Measurements from ENCODE around the gene PRKCQ. TPM values are rescaled to one million over a fixed set of nuclear protein-coding genes. Genes with fewer than 3 reads are reported as not detected.

The PRKCQ gene
- total and polyA plus RNA-seq, 2 of the 8 experiments (the other 6 are each of a cell fraction or from before 2014, with no cell fraction given) = 9.1 to 22.6 TPM

GRCh38 chr10:6602026-6602699, 22.1 kb upstream of the PRKCQ start:
- no peak overlapping the region for H3K23ac ChIP-seq (ENCODE audit: insufficient read length)
- H3K4me3 ChIP-seq (ENCODE audit: extremely low read depth in 1 of 4, insufficient read depth in 2 of 4, low read depth in 3 of 4, low read length in 4 of 4) = no peak overlapping the region
- H2BK120ac ChIP-seq (replicated peaks; ENCODE audit: low read depth, low read length) = no peak overlapping the region
- H3K9ac ChIP-seq (replicated peaks in 1 of 4; ENCODE audit: extremely low read depth in 1 of 4, low read depth in 3 of 4, low read length in 3 of 4) = no peak overlapping the region
- H3K27ac ChIP-seq (ENCODE audit: low read depth, low read length) = no peak overlapping the region
- H3K14ac ChIP-seq (ENCODE audit: insufficient read length) = no peak overlapping the region
- H2AK5ac ChIP-seq (ENCODE audit: low read depth, low read length) = no peak overlapping the region
- DNase-seq (ENCODE audit: low read depth in 1 of 2, low spot score in 2 of 2) = no peak
- no peaks in the 10 kb centered on the region; a peak in 1 of 8 replicates for H3K36me3 ChIP-seq (ENCODE audit: control insufficient read depth in 2 of 4, insufficient read depth in 4 of 4, low read length in 3 of 4)
- H2BK15ac ChIP-seq (ENCODE audit: low read length) = no peak overlapping the region
- peaks cover 0 to 6% (median 3%) of the 10 kb centered on the region in 4 experiments; a peak in 3 of 7 replicates for H3K4me1 ChIP-seq (replicated peaks in 1 of 4; ENCODE audit: control insufficient read depth in 3 of 4, insufficient read depth in 4 of 4, low read length in 3 of 4)
- no peaks in the 10 kb centered on the region for H4K20me1 ChIP-seq (replicated peaks in 1 of 2; ENCODE audit: control insufficient read depth in 1 of 2, insufficient read depth in 2 of 2, low read length in 2 of 2)
- no peak overlapping the region for H3K18ac ChIP-seq (ENCODE audit: extremely low read depth, low read length)
- FAIRE-seq = no peak
- WGBS, 2 experiments (ENCODE audit: extremely low coverage in 1 of 2, insufficient coverage in 1 of 2, insufficient read length in 1 of 2, insufficient replicate concordance in 2 of 2, low coverage in 1 of 2, low lambda C conversion rate in 2 of 2, missing lambda C conversion rate in 1 of 2) = 95% methylated on average over 2 of the region's 2 CpGs; no CpG with 5 or more reads in 1 of the 2 experiments
- H3K27me3 ChIP-seq (replicated peaks in 1 of 4; ENCODE audit: control insufficient read depth in 3 of 4, extremely low read depth in 1 of 4, insufficient read depth in 3 of 4, low read length in 3 of 4) = no peaks in the 10 kb centered on the region; a peak in 1 of 7 replicates
- no peak overlapping the region for H4K91ac ChIP-seq (replicated peaks; ENCODE audit: insufficient read length, low read length)
- H3K4me2 ChIP-seq (ENCODE audit: insufficient read depth in 1 of 2, low read depth in 2 of 2, low read length in 2 of 2) = no peak overlapping the region
- H2BK12ac ChIP-seq (ENCODE audit: low read depth, low read length) = no peak overlapping the region
- 0 out of 4 replicates have a peak, but pooled peaks cover 0 to 2% of the 10 kb centered on the region in 2 experiments for H3K9me3 ChIP-seq (ENCODE audit: insufficient read depth in 2 of 2, low read depth in 1 of 2, low read length in 1 of 2)
- H2BK5ac ChIP-seq (ENCODE audit: low read depth, low read length) = no peak overlapping the region
- no peaks in the 10 kb centered on the region for H3K79me2 ChIP-seq (ENCODE audit: control insufficient read depth in 1 of 2, insufficient read depth in 2 of 2, low read length in 2 of 2)
- no peaks in the 10 kb centered on the region for H3K23me2 ChIP-seq (ENCODE audit: low read depth, low read length)
- no peak overlapping the region for H2AFZ ChIP-seq (ENCODE audit: low read length)
- no peak overlapping the region for H4K5ac ChIP-seq (ENCODE audit: insufficient read length, low read depth, low read length)
- H2BK20ac ChIP-seq (ENCODE audit: low read length) = no peak overlapping the region
- CTCF ChIA-PET (ENCODE audit: partially characterized antibody) = interaction anchor here (1.0 to 1.7 kb wide), 3 partner anchors 22 to 37 kb away, joined by 3 to 6 read pairs (median 3); partner anchors contain the start of gene PRKCQ
- H3K79me1 ChIP-seq (ENCODE audit: low read depth, low read length) = no peaks in the 10 kb centered on the region
- no peak overlapping the region for H4K8ac ChIP-seq (ENCODE audit: extremely low read depth, insufficient read depth, low read length)
- H3K4ac ChIP-seq (replicated peaks; ENCODE audit: insufficient read length, low read depth, low read length) = no peak overlapping the region
- no peak overlapping the region for H3K56ac ChIP-seq (replicated peaks; ENCODE audit: insufficient read length, low read depth, low read length)
- POLR2A ChIA-PET (ENCODE audit: partially characterized antibody) = no interaction called here
- TF ChIP-seq BACH1 (IDR thresholded peaks at IDR 0.05; ENCODE audit: low read length) = no peak
